HG02870 (cell line): ENCODE data around the gene HINT1.
"Not testable (repeated sequence)": the region's sequence is repeated elsewhere in the genome, so short reads cannot be mapped to it uniquely, and the experiment has no call there.

Experiments used
- ATAC-seq: cut with Tn5 transposase; IDR thresholded peaks from one replicate; pipeline ENCODE4 v1.9.1; 2021; ENCODE audit warnings: mild to moderate bottlenecking, moderate library complexity; ENCODE audit not compliant: unreplicated experiment

HINT1 gene

DNA sequence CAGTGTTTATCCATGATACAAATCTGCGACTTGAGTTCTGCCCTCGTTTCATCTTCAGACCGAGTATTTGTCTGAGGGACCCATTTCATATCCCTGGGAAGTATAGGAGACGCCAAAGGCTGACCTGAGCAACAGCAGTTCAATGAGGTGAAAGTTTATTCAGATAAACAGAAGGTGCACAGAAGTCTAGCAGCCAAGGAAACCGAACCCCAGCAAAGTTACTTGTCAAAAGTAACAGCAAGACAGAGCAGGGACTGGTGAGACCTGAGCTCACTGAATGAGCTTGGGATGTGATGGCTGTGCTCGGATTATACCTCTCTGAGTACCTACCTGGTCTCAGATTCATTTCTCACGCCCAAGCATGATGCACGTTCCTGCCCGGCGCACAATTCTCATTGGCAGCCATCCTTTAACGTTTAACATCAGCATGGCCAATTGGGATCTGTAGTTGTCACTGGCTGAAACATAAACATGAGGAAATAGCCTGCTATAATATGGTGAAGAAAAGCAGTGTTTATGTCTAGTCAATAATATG lies 6.3 kb upstream of the HINT1 start:
- no peak for ATAC-seq

DNA sequence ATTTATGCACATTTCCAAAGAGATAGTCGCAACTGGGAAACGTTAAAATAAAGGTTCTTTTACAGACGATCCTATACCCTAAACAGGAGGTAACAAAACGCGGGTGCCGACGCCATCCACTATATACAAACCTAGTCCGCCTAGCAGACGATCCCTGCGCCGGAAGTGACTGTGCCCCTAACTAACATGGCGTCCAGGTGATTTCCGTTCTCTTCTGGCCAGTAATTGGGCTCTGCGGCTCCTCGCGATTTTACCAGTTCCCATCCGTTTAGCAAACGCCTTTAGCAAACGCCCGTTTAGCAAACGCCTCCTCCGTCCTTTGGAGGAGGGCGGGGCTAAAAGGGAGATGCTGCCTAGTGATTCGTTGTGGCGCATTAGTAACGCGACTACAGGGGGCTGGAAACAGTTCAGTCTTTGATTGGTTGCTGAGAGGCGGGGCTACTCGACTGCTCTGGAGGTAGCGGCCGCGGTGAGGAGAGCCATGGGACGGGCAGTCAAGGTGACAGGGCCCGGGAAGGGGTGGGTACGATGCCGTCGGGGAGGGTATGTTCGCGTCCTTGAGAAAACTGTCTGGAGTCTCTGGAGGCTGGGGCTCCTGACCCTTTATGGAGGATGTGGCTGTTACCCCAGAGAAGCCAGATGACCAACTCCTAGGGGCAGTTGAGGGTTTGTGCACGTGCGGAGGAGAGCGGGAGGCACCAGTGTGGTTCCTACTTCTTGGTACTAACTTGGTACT lies 5.7 kb upstream of the HINT1 start, which contains the start of gene LYRM7:
Gene LYRM7, plus strand, starts transcription at position 405 of the 736 bp plus-strand sequence. Its CDS starts 77 bp downstream, at position 482.
- ATAC-seq, result peak; percentile 97

DNA sequence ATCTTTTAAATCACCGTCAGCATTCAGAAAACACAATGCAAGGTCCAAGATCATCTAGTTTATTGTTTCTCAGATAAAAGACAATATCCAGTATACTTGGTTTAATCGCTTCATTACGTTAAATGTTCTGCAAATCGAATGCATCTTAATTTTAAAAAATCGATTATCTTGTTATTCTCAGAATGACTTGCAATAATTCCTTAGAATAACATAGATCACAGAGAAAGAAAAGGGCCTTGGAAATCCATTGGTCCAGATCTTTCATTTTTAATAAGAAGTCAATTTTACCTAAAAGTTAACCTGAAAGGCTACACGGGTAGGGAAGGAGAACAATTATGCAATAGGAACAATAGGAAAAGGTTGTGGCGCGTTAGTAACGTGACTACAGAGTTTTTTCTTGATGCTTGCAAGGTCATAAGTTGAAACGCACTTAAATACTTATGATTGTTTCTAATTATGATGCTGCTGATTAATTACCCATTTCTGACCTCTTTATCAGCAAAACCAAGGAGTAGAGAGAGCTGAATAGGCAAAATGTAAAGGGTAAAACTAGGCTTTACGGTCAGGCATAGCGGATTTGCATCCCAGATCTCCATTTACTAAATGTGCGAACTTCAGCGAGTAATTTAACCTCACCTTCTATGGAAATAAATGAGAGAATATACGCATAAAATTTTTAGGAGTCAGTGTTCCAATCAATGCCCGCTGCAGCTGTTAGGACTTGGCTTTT lies 4.9 kb upstream of the HINT1 start:
- ATAC-seq, result no peak

DNA sequence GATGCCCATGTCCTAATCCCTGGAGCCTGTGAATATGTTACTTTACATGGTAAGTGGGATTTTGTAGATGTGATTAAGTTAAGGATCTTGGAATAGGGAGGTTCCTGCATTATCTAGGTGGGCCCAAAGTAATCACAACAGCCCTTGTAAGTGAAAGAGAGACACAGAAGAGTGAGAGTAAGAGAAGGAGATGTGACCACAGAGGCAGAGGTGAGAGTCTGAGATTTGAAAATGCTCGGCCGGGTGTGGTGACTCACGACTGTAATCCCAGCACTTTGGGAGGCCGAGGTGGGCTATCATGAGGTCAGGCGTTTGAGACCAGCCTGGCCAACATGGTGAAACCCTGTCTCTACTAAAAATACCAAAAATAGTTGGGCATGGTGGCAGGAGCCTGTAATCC lies 2.6 kb upstream of the HINT1 start:
- no peak for ATAC-seq

DNA sequence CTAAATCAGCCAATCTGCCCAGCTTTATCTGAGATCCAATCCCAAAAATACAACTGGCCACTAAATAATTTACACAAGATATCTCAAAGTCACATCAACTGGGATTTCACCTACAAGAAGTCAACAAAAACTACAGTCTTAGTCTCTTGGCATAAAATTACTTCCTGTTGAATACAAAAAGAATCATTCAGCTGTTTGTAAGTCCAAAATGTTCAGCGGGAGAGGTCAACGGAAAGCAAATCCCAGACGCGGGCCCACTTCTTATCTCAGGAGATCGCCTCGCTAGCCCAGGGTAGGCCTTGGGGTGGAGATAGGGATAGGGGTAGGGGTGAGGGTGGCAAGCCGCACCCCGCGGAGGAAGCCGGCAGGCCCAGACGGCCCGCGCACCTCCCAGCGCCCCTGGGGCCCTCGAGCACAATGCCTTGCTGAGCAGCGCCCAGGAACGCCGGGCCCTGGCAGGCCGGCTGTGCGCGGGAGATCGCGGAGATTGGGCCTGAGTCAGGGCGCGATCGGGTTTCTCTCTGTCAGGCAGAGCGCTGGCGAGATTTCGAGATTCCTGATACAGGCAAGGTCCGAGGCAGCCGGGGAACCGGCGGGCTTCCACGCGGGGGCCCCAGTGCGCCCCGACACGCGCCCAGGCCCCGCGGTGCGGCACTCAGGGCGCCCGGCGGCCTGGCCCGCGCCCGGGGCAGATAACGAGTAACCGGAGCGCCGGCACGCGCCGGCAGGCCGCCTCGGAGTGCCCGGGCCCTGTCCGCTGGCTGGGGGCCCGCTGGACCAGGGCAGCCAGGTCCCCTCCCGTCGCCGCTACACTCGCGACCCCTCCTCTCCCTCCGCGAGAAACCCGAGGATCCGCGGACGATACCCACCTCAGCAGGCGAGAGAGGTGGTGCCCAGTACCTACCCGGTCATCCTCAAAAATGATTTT lies 601 bp downstream of the HINT1 start:
- peak; percentile 68 for ATAC-seq

DNA sequence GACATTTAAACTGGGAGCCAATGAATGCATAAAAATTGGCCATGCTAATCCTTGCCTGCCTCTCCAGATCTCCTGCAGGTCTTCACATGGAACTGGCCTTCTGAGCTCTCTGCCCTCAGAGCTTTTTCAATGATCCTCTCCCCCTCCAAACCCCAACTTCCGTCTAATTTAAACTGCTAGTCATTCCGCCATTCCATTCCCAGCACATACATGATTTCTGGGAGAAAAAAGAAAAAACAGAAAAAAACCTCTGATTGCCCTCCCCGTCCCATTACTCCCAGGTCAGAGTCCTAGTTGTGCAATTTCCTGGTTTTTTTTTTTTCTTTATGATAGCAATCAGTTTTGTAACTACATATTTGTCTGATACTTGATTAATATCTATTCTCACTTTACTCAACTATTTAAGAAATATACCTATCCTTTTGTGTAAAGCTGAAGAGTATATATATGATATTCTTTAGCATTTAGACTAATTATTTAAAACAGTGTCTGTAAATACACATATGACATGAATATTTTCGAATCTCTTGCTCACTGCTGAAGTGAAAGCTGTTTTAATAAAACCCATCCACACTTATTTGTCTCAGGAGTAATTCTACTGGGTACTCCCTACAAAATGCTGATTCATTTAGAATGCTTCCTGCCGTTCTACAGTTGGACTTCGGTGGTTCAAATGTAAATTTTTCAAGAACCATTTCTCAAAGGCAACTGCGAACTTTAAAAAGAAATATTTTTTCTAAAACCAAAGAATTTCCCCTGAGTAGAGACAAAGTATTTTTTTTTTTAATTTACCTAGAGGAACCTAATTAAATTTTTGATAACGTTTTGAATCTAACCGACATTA lies 1.6 kb downstream of the HINT1 start:
- ATAC-seq, result no peak

DNA sequence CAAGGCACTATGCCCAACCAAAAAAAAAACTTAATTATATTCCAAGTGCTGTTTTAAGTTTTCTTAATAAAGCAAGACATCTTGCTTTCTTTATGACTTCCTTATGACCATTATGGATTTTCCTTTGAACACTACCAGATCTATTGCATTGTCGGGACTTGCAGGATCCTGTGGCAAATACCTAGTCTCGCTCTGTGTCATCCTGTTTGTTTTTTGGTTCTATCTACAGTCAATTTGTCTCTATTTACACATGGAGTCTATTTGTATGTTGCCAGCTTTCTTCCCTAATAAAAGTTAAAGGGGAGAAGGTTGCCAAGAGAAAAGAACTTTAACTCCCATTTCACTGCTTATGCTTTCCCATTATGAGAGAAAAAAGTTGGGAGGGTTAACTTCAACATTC lies 4.9 kb downstream of the HINT1 start:
- ATAC-seq, result no peak

DNA sequence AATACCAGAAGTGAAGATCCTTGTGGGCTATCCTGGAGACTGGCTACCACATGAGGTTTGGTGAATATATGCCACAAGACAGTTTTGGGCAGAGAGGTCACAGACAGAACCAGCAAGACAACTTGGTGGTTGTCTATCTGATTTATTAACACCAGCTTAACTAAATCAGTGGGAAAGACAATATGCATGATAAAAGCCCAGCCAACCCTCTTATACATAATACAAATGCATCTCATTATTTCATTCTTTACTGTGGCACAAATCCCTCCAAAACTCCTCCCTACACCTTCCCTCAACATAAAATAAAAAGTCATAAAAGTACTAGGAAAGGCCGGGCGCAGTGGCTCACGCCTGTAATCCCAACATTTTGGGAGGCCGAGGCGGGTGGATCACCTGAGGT lies 8.1 kb downstream of the HINT1 start:
- ATAC-seq, result no peak

DNA sequence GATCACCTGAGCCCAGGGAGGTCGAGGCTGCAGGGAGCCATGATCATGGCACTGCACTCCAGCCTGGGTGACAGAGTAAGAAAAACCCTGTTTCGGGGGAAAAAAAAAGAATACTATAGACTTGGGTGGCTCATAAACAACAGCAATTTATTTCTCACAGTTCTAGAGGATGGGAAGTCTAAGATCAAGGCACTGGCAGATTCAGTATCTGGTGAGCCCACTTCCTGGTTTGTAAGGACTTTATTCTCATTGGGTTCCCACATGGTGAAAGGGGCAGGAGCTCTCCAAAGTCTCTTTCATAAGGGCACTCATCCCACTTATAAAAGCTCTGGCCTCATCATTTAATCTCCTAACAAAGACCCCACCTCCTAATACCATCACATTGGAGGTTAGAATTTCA lies 8.7 kb downstream of the HINT1 start:
- no peak for ATAC-seq

DNA sequence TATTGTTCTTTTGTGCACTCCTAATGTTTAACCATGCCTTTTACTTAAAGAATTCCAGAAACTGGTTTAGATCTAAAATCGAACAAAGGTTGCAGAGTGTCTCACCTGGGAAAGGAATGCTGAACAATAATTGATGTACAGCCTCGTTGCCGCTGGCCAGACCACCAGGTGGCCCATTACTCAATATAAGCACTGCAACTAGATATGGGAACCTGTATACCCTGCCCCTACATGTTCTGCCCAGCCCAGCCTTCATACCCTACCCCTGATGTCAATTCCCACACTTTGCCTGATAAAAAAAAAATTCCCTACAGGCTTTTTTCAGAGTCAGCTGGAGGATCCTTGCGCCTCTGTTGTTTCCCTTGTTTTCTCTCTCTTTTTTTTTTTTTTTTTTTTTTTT lies 13.8 kb downstream of the HINT1 start:
- ATAC-seq, result no peak

DNA sequence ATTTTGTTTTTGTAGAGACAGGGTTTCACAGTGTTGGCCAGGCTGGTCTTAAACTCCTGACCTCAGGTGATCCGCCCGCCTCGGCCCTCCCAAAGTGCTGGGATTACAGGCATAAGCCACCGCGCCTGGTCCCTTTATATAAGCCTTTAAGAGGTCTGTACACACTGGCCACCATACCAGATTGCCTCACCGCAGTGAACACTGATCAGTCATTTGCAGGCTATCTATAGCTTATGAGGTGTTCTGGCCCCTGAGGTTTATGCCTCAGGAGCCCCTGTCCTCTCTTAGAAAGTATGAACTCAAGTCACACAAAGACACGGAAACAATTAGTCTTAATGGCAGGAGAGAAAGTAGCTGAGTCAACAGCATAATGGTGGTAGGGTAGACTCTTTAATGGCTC lies 14.6 kb downstream of the HINT1 start:
- ATAC-seq, result no peak

DNA sequence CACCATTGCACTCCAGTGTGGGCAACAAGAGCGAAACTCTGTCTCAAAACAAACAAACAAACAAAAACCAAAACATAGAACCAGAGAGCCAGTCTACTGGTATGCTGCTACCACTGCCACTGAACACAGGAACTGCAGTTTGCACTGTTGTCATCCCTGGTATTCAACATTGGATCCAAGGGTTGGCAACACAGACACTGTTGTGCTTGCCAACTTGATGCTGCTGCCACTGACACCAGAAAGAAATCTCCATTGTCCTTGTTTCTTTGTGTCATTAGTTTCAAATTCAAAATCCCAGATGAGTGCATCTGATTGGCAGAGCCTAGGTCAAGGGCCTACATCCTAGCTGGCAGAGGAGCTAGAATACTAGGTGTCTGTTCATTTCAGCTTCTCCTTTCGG lies 16.2 kb downstream of the HINT1 start:
- no peak for ATAC-seq

DNA sequence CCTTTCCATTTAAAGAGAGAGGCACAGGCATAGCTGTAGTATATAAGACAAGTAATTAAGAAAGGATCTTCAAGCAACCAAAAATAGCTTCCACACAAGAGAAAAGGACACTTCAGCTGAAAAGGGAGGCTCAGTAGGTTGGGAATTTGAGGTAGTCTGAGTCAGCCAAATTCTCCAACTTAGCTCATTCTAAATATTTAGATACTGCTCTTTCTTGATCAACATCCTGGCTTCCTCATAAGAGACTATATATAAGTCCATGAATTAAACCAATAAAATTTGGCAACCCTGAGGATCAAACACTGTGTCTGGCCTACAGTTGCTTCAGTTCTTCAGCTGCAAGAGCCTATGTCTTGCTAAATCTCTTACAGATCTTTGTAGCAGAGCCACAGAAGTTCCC lies 17.8 kb downstream of the HINT1 start:
- ATAC-seq, result no peak

DNA sequence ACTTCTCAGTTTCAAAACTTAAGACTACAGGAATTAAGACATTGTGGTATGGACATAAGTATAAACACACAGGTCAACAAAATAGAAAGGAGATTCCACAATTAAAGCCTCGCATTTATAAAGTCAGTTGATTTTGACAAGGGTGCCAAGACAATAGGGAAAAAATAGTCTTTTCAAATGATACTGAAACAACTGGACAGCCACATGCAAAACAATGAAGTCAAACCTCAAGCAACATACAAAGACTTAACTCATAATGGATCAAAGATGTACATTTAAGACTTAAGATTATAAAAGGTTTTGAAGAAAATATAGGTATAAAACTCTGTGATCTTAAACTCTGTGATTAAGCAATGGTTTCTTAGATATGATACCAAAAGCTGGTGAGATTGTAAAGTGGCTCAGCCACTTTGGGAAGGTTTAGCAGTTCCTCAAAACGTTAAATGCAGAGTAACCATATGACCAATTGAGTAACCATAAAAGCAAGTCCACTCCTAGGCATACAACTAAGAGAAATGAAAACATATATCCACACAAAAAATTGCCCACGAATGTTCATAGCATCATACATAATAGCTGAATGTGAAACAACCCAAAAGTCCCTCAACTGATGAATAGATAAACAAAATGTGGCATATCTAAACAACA lies 22.0 kb downstream of the HINT1 start:
- peak; percentile 73 for ATAC-seq

DNA sequence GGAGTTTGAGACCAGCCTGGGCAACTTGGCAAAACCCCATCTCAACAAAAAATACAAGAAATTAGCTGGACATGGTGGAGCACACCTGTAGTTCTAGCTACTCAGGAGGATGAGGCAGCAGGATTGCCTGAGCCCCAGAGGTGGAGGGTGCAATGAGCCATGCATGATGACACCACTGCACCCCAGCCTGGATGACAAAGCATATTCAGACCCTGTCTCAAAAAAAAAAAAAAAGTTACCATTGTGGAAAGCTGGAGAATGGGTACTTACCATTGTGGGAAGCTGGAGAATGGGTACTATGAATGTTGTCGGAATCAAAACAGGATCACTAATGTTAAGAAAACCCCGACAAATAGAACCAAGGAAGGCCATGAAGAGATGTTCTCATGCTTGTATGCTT lies 25.7 kb downstream of the HINT1 start:
- ATAC-seq, result no peak

DNA sequence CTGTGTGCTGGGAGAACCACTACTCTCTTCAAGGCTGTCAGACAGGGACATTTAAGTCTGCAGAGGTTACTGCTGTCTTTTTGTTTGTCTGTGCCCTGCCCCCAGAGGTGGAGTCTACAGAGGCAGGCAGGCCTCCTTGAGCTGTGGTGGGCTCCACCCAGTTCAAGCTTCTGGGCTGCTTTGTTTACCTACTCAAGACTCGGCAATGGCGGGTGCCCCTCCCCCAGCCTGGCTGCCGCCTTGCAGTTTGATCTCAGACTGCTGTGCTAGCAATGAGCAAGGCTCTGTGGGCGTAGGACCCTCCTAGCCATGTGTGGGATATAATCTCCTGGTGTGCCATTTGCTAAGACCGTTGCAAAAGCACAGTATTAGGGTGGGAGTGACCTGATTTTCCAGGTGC lies 26.6 kb downstream of the HINT1 start:
- ATAC-seq, result not testable (repeated sequence)

DNA sequence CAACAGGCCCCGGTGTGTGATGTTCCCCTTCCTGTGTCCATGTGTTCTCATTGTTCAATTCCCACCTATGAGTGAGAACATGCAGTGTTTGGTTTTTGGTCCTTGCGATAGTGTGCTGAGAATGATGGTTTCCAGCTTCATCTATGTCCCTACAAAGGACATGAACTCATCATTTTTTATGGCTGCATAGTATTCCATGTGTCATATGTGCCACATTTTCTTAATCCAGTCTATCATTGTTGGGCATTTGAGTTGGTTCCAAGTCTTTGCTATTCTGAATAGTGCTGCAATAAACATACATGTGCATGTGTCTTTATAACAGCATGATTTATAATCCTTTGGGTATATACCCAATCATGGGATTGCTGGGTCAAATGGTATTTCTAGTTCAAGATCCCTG lies 32.0 kb downstream of the HINT1 start:
- ATAC-seq, result not testable (repeated sequence)

DNA sequence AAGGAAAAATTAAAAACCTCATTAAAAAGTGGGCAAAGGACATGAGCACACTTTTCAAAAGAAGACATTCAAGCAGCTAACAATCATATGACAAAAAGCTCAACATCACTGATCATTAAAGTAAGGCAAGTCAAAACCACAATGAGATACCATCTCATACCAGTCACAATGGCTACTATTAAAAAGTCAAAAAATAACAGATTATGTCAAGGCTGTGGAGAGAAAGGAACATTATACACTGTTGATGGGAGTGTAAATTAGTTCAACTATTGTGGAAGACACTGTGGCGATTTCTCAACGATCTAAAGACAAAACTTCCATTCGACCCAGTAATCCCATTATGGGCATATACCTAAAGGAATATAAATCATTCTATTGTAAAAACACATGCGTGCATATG lies 35.8 kb downstream of the HINT1 start:
- no peak for ATAC-seq

DNA sequence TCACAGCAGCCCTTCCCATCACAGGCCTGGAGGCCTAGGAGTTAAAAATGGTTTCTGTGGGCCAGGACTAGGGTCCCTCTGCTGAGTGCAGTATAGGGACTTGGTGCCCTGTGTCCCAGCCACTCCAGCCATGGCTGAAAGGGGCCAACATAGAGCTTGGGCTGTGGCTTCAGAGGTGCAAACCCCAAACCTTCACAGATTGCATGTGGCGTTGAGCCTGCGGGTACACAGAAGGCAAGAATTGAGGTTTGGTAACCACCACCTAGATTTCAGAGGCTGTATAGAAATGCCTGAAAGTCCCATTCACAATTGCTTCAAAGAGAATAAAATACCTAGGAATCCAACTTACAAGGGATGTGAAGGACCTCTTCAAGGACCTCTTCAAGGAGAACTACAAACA lies 37.8 kb downstream of the HINT1 start:
- ATAC-seq, result not testable (repeated sequence)

DNA sequence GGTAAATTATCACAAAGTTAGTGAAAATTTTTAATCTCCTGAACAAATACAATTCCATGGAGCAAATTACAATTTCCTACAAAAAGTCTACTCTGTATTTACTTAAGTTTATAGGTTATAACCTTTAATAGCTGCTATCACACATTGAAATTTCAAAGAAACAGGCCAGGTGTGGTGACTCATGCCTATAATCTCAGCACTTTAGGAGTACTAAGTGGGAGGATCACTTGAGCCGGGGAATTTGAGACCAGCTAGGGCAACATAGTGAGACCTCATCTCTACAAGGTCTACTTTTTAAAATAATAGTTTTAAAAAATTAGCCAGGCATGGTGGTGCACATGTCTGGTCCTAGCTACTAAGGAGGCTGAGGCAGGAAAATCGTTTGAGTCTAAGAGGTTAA lies 50.3 kb downstream of the HINT1 start:
- ATAC-seq, result no peak
